Heart left ventricle (tissue), 13 donors: Measurements from ENCODE around the gene AGK.

Experiments
- POLR2A ChIP-seq, 2 donors: fragments of 450-650 bp; IDR thresholded peaks; one replicate each; pipeline ENCODE4 v1.6.1; 2017; ENCODE audit warnings: antibody characterized with exemption in 2 of 2, mild to moderate bottlenecking in 2 of 2, moderate library complexity in 2 of 2
- TF ChIP-seq, protein P1 (sequence below), 12 donors: fragments of 200-600 bp; sonication (generic) in 4 of 12; IDR thresholded peaks; one replicate each; pipeline versions ENCODE4 v1.5.0 to v1.8.0; 2018 to 2022; ENCODE audit warnings: antibody characterized with exemption in 12 of 12, mild to moderate bottlenecking in 5 of 12
- donor health status: ischemic (EF 13 %, LVEDD 7.1; RV severe dilation, severe dysfunction).
- donor health status: DM: no; HTN: yes; CAD: no.
- donor health status: DM: no; HTN: no; CAD: no.
- donor health status: ischemic (EF 25% LVEDD 6.9; RV normal size, moderate dysfunction).
- donor health status: ischemic (EF 25% LVEDD 5.7; RV mildly dilated, moderate dysfunction).
- donor health status: ischemic (EF 35%, LVEDD 5.7; RV mildly dilated, moderate dysfunction).
- donor health status: nonischemic (EF 11% LVEDD 7.7; RV severe dilation, severe dysfunction).
- donor health status: DM: yes; HTN: yes; CAD: no.
- donor health status: PGD.
- donor health status: ischemic (EF 29% LVEDD 5.4; RV normal size, mild dysfunction).
- donor health status: nonischemic (EF 23%, LVEDD 6.1; RV moderate dilation, normal function).

DNA sequence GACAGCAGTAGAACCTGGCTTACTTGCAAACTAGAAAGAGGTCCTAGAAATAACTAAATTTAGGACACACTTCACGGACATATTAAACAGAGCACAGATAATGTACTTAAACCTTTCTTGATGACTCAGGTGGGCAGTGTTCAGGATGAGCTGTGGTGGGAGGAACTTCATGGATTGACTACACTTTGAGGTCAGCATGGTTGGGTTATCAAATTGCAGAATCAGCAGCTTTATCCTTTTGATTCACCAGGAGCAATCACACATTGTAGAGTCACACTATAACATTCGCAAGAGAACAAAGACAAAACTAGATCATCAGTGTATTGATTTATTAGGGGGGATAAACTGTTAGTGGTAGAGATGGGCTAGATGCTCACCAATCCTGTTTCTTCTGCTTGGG, 38.6 kb upstream of the AGK start:
- TF ChIP-seq, protein P1, sequence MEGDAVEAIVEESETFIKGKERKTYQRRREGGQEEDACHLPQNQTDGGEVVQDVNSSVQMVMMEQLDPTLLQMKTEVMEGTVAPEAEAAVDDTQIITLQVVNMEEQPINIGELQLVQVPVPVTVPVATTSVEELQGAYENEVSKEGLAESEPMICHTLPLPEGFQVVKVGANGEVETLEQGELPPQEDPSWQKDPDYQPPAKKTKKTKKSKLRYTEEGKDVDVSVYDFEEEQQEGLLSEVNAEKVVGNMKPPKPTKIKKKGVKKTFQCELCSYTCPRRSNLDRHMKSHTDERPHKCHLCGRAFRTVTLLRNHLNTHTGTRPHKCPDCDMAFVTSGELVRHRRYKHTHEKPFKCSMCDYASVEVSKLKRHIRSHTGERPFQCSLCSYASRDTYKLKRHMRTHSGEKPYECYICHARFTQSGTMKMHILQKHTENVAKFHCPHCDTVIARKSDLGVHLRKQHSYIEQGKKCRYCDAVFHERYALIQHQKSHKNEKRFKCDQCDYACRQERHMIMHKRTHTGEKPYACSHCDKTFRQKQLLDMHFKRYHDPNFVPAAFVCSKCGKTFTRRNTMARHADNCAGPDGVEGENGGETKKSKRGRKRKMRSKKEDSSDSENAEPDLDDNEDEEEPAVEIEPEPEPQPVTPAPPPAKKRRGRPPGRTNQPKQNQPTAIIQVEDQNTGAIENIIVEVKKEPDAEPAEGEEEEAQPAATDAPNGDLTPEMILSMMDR (IDR thresholded peaks at IDR 0.05) = no peak
- TF ChIP-seq POLR2A (IDR thresholded peaks at IDR 0.05) = no peak
